IgD-negative memory B cell (primary cell): ENCODE data around the gene TTYH3. TPM values are rescaled to one million over a fixed set of nuclear protein-coding genes. Genes with fewer than 3 reads are reported as not detected.

Experiments
- H3K27ac Mint-ChIP-seq, 3 donors: one replicate each; pipeline ENCODE4 v1.8.0; 2020 to 2022; ENCODE audit warnings: mild to moderate bottlenecking in 3 of 3, mixed read lengths in 3 of 3, moderate library complexity in 1 of 3
- H3K27me3 Mint-ChIP-seq: one replicate; pipeline ENCODE4 v1.8.0; 2021; ENCODE audit warnings: mixed read lengths
- H3K36me3 Mint-ChIP-seq: one replicate; pipeline ENCODE4 v1.8.0; 2020; ENCODE audit warnings: mild to moderate bottlenecking, mixed read lengths
- H3K4me1 Mint-ChIP-seq, 3 donors: one replicate each; pipeline ENCODE4 v1.8.0; 2020 to 2022; ENCODE audit warnings: mixed read lengths in 3 of 3, mild to moderate bottlenecking in 1 of 3
- H3K4me3 Mint-ChIP-seq, 4 donors: one replicate each; pipeline ENCODE4 v1.8.0; 2020 to 2022; ENCODE audit warnings: mild to moderate bottlenecking in 4 of 4, mixed read lengths in 4 of 4, moderate library complexity in 3 of 4
- H3K9me3 Mint-ChIP-seq, 3 donors: one replicate each; pipeline ENCODE4 v1.8.0; 2020 to 2021; ENCODE audit warnings: mixed read lengths in 3 of 3, mild to moderate bottlenecking in 1 of 3
- polyA plus RNA-seq: library from polyadenylated mRNA; unstranded; fragments of 300-500 nt; fragmentation: Illumina TruSeq; gene quantifications from one replicate; pipeline ENCODE4 v1.2.3, GENCODE V29; 2021

The TTYH3 gene
- polyA plus RNA-seq, 1 donor from 2014 or later = 2.0 TPM

- H3K27ac Mint-ChIP-seq = peak overlapping the region in 2 of 3 donors; percentile 30 to 69
- H3K36me3 Mint-ChIP-seq = no peaks in the 10 kb centered on the region
- H3K4me3 Mint-ChIP-seq = peak overlapping the region; percentile 3 to 88 (median 72)
- no peaks in the 10 kb centered on the region for H3K9me3 Mint-ChIP-seq
- peaks cover 6% of the 10 kb centered on the region for H3K27me3 Mint-ChIP-seq
- H3K4me1 Mint-ChIP-seq = peaks cover 9 to 11% (median 10%) of the 10 kb centered on the region in 3 donors
These were observed 66.9 kb downstream of the TTYH3 start for GRCh38 chr7:2698581-2699288.

- Mint-ChIP-seq H3K9me3 (no peaks in the 10 kb centered on the region), H3K4me1 (peaks cover 9 to 11% (median 10%) of the 10 kb centered on the region in 3 donors), H3K27ac (peak overlapping the region in 2 of 3 donors; percentile 30 to 69), H3K4me3 (peak overlapping the region; percentile 3 to 88 (median 66)), H3K27me3 (peaks cover 6% of the 10 kb centered on the region), H3K36me3 (no peaks in the 10 kb centered on the region)
These were observed 67.5 kb downstream of the TTYH3 start for GRCh38 chr7:2699289-2699620.

GRCh38 chr7:2700141-2700850, 68.5 kb downstream of the TTYH3 start:
- Mint-ChIP-seq H3K27ac (peak overlapping the region in 1 of 3 donors; percentile 69), H3K27me3 (peaks cover 4% of the 10 kb centered on the region), H3K36me3 (no peaks in the 10 kb centered on the region), H3K4me3 (no peak overlapping the region), H3K9me3 (no peaks in the 10 kb centered on the region), H3K4me1 (peaks cover 9 to 11% (median 10%) of the 10 kb centered on the region in 3 donors)

GRCh38 chr7:2701424-2701823, 69.6 kb downstream of the TTYH3 start:
- Mint-ChIP-seq H3K4me1 (peaks cover 9 to 11% (median 10%) of the 10 kb centered on the region in 3 donors), H3K27me3 (peaks cover 4% of the 10 kb centered on the region), H3K36me3 (no peaks in the 10 kb centered on the region), H3K27ac (peak overlapping the region in 1 of 3 donors; percentile 35), H3K4me3 (no peak overlapping the region), H3K9me3 (no peaks in the 10 kb centered on the region)

GRCh38 chr7:2701832-2702593, 70.2 kb downstream of the TTYH3 start:
- no peaks in the 10 kb centered on the region for H3K9me3 Mint-ChIP-seq
- H3K4me1 Mint-ChIP-seq = peaks cover 9 to 11% (median 10%) of the 10 kb centered on the region in 3 donors
- peak overlapping the region in 2 of 3 donors; percentile 82 to 86 for H3K27ac Mint-ChIP-seq
- H3K4me3 Mint-ChIP-seq = peak overlapping the region in 1 of 4 donors; percentile 49
- H3K36me3 Mint-ChIP-seq = no peaks in the 10 kb centered on the region
- peaks cover 4% of the 10 kb centered on the region for H3K27me3 Mint-ChIP-seq

- Mint-ChIP-seq H3K36me3 (no peaks in the 10 kb centered on the region), H3K9me3 (no peaks in the 10 kb centered on the region), H3K27ac (peak overlapping the region in 2 of 3 donors; percentile 82 to 86), H3K27me3 (peaks cover 4% of the 10 kb centered on the region), H3K4me1 (peaks cover 9 to 11% (median 10%) of the 10 kb centered on the region in 3 donors), H3K4me3 (peak overlapping the region in 1 of 4 donors; percentile 49)
These were observed 70.8 kb downstream of the TTYH3 start for GRCh38 chr7:2702594-2702957.

- Mint-ChIP-seq H3K27me3 (no peaks in the 10 kb centered on the region), H3K4me1 (peaks cover 5 to 11% (median 5%) of the 10 kb centered on the region in 3 donors), H3K4me3 (no peak overlapping the region), H3K9me3 (no peaks in the 10 kb centered on the region), H3K27ac (peak overlapping the region in 1 of 3 donors; percentile 55), H3K36me3 (no peaks in the 10 kb centered on the region)
These were observed 73.7 kb downstream of the TTYH3 start for GRCh38 chr7:2705371-2706096.

GRCh38 chr7:2706685-2707126, 74.9 kb downstream of the TTYH3 start:
- no peaks in the 10 kb centered on the region for H3K9me3 Mint-ChIP-seq
- no peaks in the 10 kb centered on the region for H3K27me3 Mint-ChIP-seq
- peak overlapping the region in 1 of 3 donors; percentile 63 for H3K27ac Mint-ChIP-seq
- peaks cover 14 to 18% (median 14%) of the 10 kb centered on the region in 3 donors for H3K4me1 Mint-ChIP-seq
- H3K36me3 Mint-ChIP-seq = no peaks in the 10 kb centered on the region
- H3K4me3 Mint-ChIP-seq = peak overlapping the region in 1 of 4 donors; percentile 76

GRCh38 chr7:2707481-2707880, 75.7 kb downstream of the TTYH3 start:
- Mint-ChIP-seq H3K36me3 (no peaks in the 10 kb centered on the region), H3K4me1 (peaks cover 14 to 18% (median 14%) of the 10 kb centered on the region in 3 donors), H3K27ac (peak overlapping the region in 2 of 3 donors; percentile 19 to 63), H3K27me3 (no peaks in the 10 kb centered on the region), H3K9me3 (no peaks in the 10 kb centered on the region), H3K4me3 (peak overlapping the region in 1 of 4 donors; percentile 32)

GRCh38 chr7:2708041-2708440, 76.3 kb downstream of the TTYH3 start:
- Mint-ChIP-seq H3K27me3 (no peaks in the 10 kb centered on the region), H3K36me3 (no peaks in the 10 kb centered on the region), H3K4me3 (peak overlapping the region in 1 of 4 donors; percentile 41), H3K27ac (peak overlapping the region in 1 of 3 donors; percentile 88), H3K4me1 (peaks cover 14 to 18% (median 14%) of the 10 kb centered on the region in 3 donors), H3K9me3 (no peaks in the 10 kb centered on the region)

- Mint-ChIP-seq H3K27me3 (no peaks in the 10 kb centered on the region), H3K4me1 (peaks cover 14 to 21% (median 14%) of the 10 kb centered on the region in 3 donors), H3K9me3 (no peaks in the 10 kb centered on the region), H3K27ac (peak overlapping the region; percentile 88 to 98 (median 98)), H3K36me3 (no peaks in the 10 kb centered on the region), H3K4me3 (peak overlapping the region in 3 of 4 donors; percentile 87 to 96 (median 87))
These were observed 76.9 kb downstream of the TTYH3 start for GRCh38 chr7:2708547-2709310.

- no peaks in the 10 kb centered on the region for H3K9me3 Mint-ChIP-seq
- peak overlapping the region; percentile 87 to 96 (median 93) for H3K4me3 Mint-ChIP-seq
- H3K27me3 Mint-ChIP-seq = no peaks in the 10 kb centered on the region
- H3K27ac Mint-ChIP-seq = peak overlapping the region; percentile 98
- no peaks in the 10 kb centered on the region for H3K36me3 Mint-ChIP-seq
- H3K4me1 Mint-ChIP-seq = peaks cover 14 to 31% (median 17%) of the 10 kb centered on the region in 3 donors
These were observed 77.9 kb downstream of the TTYH3 start for GRCh38 chr7:2709553-2710285.

- Mint-ChIP-seq H3K9me3 (no peaks in the 10 kb centered on the region), H3K4me1 (peaks cover 18 to 36% (median 23%) of the 10 kb centered on the region in 3 donors), H3K27me3 (no peaks in the 10 kb centered on the region), H3K36me3 (no peaks in the 10 kb centered on the region), H3K4me3 (peak overlapping the region; percentile 87 to 96 (median 93)), H3K27ac (peak overlapping the region; percentile 98)
These were observed 78.5 kb downstream of the TTYH3 start for GRCh38 chr7:2710286-2710655.
